IPS-20b (cell line): ENCODE measurements around the gene UGT1A7.

Experiments
- H3K27ac ChIP-seq: one replicate; pipeline ENCODE4 v1.5.1; 2013; ENCODE audit warnings: low read length
- H3K27me3 ChIP-seq: 2 replicates; pipeline ENCODE4 v1.6.1; 2013; ENCODE audit warnings: mild to moderate bottlenecking, low read length, inconsistent platforms; ENCODE audit not compliant: insufficient read depth
- H3K36me3 ChIP-seq: 2 replicates; pipeline ENCODE4 v1.6.1; 2013; ENCODE audit warnings: low read depth, mild to moderate bottlenecking, inconsistent platforms, low read length, moderate library complexity; ENCODE audit not compliant: insufficient read depth
- H3K4me1 ChIP-seq: 2 replicates; pipeline ENCODE4 v1.6.1; 2013; ENCODE audit warnings: mild to moderate bottlenecking, control low read depth, inconsistent platforms, low read length, moderate library complexity; ENCODE audit not compliant: insufficient read depth
- H3K4me3 ChIP-seq: 2 replicates; pipeline ENCODE4 v1.5.1; 2013; ENCODE audit warnings: mild to moderate bottlenecking, low read length, inconsistent platforms
- H3K9ac ChIP-seq: 2 replicates; pipeline ENCODE4 v1.6.1; 2013; ENCODE audit warnings: low read depth, mild to moderate bottlenecking, inconsistent platforms, low read length, moderate library complexity
- H3K9me3 ChIP-seq: 2 replicates; pipeline ENCODE4 v1.6.1; 2013; ENCODE audit warnings: mild to moderate bottlenecking, low read depth, low read length, inconsistent platforms; ENCODE audit not compliant: insufficient read depth

The UGT1A7 gene

DNA sequence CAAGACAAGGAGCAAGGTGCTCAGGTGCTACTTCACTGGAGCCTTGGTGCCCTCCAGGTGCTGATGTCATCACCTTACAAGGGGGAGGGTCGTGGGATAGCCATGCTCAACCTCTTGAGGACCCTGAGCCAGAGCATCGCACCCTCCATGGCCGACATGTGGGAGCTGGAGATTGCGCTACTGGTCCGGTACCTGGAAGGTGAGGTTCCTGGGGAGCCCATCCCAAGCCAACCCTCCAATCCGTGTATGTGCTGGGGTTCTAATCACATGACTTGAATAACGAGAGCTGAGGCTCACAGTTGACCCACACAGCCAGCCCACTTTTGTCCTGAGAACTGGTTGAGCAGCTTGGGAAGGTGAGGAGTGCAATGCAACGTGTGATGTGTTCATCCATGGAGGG is 122.3 kb downstream of the UGT1A7 start:
- Histone ChIP-seq H3K27ac (no peak overlapping the region), H3K4me1 (no peaks in the 10 kb centered on the region), H3K27me3 (no peaks in the 10 kb centered on the region)

DNA sequence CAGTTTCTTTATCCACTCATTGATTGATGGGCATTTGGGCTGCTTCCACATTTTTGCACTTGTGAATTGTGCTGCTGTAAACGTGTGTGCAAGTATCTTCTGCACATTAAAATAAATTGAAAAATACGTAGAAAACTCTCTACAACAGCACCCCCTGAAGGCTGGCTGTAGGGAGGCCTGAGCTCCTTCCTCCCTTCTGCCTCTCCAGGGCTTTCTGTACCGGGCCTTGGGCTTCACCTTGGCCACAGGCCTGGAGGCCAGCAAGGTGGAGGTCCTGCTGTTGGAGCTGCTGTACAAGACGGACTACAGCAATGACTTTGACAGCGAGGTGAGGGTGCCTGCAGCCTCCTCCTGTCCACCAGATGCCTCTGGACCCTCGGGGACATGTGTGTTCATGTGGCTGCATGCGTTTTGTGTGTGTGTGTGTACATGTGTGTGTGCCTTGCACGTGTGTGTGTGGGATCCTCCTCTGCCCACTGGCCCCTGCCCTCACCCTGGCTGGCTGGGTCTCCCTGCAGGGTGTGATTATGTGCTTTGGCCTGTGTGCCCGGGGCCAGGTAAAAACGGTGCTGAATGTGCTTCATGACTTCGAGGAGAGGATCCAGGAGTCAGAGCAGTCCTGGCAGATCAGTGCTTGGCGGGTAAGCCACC is 125.6 kb downstream of the UGT1A7 start:
- no peak overlapping the region for H3K9ac ChIP-seq
- no peak overlapping the region for H3K27ac ChIP-seq

More for the DNA sequence above, 122.3 kb downstream of the UGT1A7 start:
- no peaks in the 10 kb centered on the region for H3K9me3 ChIP-seq
- H3K36me3 ChIP-seq = no peaks in the 10 kb centered on the region
- H3K9ac ChIP-seq = no peak overlapping the region
- H3K4me3 ChIP-seq = no peak overlapping the region

DNA sequence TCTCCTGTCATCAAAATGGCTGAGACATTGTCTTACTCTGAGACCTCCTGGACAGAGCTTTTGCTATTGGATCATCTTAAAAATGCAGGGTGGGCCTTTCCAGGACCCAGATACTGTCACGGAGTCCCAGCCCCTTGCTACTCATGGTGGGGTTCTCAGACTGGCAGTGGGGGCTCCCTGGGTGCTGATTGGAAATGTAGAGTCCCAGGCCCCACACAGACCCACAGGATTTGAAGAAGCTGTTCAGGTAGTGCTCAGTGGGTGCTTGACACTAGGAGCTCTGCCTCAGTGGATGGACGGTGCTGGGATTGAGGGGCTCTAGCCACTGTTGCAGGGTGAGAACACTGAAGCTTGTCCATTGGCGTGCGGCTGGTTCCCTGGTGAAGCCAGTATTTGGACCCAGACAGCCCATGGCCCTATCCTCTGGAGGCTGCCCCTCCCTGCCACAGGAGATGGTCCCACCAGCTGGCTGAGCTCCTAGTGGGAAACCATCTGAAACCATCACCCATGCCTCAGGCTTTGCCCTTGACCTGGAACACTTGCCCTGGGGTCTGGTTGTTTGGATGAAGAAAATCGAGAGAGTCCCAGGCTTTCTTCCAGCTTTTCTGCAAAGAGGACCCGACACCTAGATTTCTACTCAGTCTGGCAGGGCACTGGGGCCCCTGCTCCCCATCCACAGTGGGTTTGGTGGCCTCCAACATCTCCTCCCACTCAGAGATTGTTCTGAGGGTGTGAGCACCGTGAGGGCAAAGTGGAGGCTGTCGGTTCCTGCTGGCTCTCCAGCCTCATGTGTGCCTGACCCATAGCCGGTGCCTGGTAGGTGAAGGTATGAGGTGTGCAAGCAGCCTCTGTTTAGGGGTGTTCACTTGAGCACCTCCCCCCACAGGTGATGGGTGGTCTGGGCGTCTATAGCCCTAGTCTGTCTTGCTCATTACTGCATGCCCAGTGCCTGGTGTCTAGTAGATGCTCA is 126.5 kb downstream of the UGT1A7 start:
- Histone ChIP-seq H3K9me3 (no peaks in the 10 kb centered on the region), H3K27ac (no peak overlapping the region), H3K27me3 (no peaks in the 10 kb centered on the region), H3K36me3 (no peaks in the 10 kb centered on the region), H3K4me1 (no peaks in the 10 kb centered on the region), H3K9ac (no peak overlapping the region), H3K4me3 (no peak overlapping the region)

More for the DNA sequence above, 125.6 kb downstream of the UGT1A7 start:
- no peaks in the 10 kb centered on the region for H3K9me3 ChIP-seq
- H3K36me3 ChIP-seq = no peaks in the 10 kb centered on the region
- H3K4me3 ChIP-seq = no peak overlapping the region
- H3K4me1 ChIP-seq = no peaks in the 10 kb centered on the region
- no peaks in the 10 kb centered on the region for H3K27me3 ChIP-seq

DNA sequence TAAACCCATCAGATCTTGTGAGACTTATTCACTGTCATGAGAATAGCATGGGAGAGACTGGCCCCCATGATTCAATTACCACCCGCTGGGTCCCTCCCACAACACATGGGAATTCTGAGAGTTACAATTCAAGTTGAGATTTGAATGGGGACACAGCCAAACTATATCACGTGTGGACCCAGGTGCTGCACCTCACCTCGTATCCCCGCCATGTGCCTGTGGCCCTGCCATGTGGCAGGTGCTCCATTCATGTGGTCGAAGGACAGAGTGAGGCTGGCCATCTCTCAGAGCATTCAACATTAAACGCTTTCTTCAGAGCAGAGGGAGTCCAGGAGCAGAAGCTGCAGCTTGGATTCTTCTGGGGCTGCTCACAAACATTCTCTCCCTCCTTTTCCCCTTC is 128.7 kb downstream of the UGT1A7 start:
- Histone ChIP-seq H3K27me3 (no peaks in the 10 kb centered on the region), H3K4me1 (no peaks in the 10 kb centered on the region), H3K36me3 (no peaks in the 10 kb centered on the region), H3K9ac (no peak overlapping the region), H3K9me3 (no peaks in the 10 kb centered on the region), H3K27ac (no peak overlapping the region), H3K4me3 (no peak overlapping the region)

DNA sequence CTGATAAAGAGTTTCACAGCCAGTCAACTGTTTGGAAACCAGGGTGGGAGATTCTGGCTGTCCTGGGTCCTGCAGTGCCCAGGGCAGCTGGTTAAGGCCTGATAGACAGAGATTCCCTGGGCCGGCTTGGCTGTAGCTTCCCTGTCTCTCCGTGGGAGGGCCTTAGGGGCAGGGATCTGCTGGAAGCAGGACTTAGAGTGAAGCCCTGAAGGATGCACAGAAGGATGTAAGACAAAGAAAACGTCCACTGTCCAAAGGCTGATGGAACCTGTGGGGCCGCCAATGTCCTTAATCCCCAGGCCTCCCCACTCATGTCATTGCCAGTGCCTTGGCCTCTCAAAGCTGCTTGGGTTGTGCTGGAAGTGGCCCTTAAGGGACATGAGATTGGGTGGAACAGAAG is 129.4 kb downstream of the UGT1A7 start:
- Histone ChIP-seq H3K9ac (no peak overlapping the region), H3K27me3 (no peaks in the 10 kb centered on the region), H3K4me3 (no peak overlapping the region), H3K4me1 (no peaks in the 10 kb centered on the region), H3K36me3 (no peaks in the 10 kb centered on the region), H3K9me3 (no peaks in the 10 kb centered on the region), H3K27ac (no peak overlapping the region)

DNA sequence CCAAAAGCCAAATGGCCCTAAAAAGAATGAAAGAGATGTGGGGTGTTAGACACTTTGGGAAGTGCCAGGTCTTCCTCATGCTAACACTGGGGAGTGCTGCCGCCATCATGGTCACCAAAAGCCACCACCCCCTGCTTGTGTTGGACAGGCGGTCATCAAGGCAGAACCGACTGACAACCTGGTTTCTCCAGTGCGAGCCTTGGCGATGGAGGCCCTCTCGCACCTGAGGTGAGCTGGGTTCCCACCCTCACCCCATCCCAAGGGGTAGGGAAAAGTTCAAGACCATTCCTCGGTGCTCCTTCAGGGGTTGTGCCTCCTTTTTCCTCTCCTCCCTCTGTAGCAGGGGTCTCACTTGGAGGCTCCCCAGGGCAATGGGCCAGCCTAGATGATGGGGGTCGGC is 130.0 kb downstream of the UGT1A7 start:
- no peaks in the 10 kb centered on the region for H3K9me3 ChIP-seq
- H3K36me3 ChIP-seq = no peaks in the 10 kb centered on the region
- no peak overlapping the region for H3K9ac ChIP-seq
- H3K4me1 ChIP-seq = no peaks in the 10 kb centered on the region
- H3K4me3 ChIP-seq = no peak overlapping the region
- H3K27me3 ChIP-seq = no peaks in the 10 kb centered on the region
- no peak overlapping the region for H3K27ac ChIP-seq

DNA sequence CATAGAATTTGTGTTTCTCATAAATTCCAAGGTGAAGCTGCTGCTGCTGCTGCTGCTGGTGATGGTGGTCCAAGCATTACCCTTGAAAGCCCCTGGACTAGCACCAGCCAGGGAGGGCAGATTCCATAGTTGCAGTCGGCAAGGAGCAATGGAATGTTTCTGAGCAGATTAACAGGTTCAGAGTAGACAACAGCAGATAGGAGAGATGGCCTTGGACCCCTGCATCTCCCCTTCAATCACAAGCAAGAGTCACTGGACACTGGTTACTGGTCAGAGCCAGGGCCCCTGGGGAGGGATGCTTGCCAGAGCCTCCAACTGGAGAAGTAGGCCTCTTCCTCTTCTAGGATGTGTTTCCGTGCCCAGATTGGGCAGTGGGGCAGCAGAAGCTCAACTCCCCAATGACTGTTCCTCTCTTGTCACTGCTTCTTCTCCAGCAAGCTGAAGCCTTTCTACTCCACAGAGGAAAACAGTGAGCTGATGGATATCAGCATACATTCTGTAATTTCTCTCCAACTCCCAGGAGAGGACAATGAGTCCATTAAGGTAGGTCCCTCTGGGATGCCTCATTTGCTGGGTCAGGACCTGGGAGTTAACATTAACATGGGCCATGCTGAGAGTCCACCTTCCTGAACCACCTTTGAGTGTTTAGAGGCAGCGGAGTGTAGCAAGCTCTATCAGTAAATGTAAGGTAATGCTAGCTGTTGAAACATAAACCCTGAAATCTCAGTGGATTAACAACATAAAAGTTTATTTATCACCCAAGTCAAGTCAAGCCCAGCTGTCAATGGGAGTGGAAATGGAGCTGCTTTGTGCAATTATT is 131.7 kb downstream of the UGT1A7 start:
- no peak overlapping the region for H3K27ac ChIP-seq
- H3K36me3 ChIP-seq = no peaks in the 10 kb centered on the region
- no peaks in the 10 kb centered on the region for H3K27me3 ChIP-seq
- H3K4me3 ChIP-seq = no peak overlapping the region
- no peak overlapping the region for H3K9ac ChIP-seq
- H3K4me1 ChIP-seq = no peaks in the 10 kb centered on the region
- no peaks in the 10 kb centered on the region for H3K9me3 ChIP-seq

DNA sequence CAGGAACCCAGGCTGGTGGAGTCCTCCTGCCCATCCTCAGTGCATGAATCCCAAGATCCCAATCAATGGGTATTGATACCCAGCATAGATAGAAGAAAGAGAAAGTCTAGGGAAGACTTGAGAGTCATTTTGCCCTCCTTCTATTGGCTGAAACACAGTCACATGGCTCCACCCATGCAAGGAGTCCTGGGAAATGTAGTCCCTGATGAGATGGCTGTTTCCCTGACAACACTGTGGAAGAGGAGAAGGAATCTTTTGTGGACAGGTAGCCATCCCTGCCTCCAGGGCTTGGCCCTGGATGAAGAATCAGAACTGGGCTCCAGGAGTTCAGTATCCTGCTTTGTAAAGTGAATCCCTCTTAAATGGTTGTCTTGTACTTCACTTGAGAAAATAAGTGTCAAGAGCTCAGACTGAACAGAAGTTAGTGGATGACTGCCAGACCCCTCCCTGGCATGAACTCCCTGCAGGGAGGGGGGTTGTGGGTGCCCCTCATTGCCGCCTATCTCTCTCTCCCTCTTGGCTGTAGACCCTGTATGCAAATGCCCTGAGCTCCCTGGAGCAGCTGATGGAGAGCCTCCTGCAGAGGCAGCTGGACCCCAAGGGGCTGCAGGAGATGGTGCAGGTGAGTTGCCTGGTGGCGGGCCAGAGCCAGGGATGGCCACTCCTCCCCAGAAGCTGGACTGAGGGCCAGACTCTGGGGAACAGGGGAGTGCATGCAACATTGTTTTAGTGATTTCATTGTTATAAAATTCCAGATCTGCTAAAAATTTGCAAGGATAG is 132.5 kb downstream of the UGT1A7 start:
- no peaks in the 10 kb centered on the region for H3K9me3 ChIP-seq
- H3K36me3 ChIP-seq = no peaks in the 10 kb centered on the region
- no peak overlapping the region for H3K9ac ChIP-seq
- no peak overlapping the region for H3K4me3 ChIP-seq
- no peaks in the 10 kb centered on the region for H3K27me3 ChIP-seq
- no peak overlapping the region for H3K27ac ChIP-seq
- H3K4me1 ChIP-seq = no peaks in the 10 kb centered on the region

DNA sequence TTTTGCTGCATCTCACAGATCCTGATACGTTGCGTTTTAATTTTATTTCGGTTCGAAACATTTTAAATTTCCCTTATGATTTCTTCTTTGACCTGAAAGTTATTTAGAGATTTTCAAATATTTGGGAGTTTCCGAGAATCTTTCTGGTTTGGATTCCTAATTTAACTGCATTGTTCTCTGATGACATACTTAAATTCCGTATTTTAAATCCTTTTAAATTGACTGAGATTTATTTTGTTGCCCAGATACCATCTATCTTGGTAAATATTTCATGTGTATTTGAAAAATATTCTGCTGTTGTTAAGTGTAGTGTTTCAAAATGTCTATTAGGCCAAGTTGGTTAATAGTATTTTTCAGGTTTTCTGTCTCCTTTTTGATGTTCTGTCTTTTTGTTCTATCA is 134.2 kb downstream of the UGT1A7 start:
- Histone ChIP-seq H3K4me3 (no peak overlapping the region), H3K27me3 (no peaks in the 10 kb centered on the region), H3K9ac (no peak overlapping the region), H3K27ac (no peak overlapping the region), H3K36me3 (no peaks in the 10 kb centered on the region), H3K4me1 (no peaks in the 10 kb centered on the region), H3K9me3 (no peaks in the 10 kb centered on the region)

DNA sequence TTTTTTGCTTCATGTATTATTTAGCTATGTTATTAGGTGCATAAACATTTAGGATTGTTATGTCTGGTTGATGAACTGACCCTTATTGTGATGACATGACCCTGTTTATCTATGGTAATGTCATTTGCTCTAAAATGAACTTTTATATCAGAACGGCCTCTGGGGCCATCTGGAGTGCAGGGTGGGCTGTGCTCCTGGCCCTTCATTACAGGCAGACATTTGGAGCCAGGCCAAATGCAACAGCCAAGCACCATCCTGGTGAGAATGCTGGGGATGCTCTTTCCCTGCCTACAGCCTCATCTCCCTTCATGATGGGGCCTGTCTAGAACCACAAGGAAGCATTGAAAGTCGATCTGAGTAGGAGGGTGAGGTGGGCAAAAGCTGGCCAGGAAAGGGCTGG is 134.6 kb downstream of the UGT1A7 start:
- H3K9ac ChIP-seq = no peak overlapping the region
- H3K27ac ChIP-seq = no peak overlapping the region

DNA sequence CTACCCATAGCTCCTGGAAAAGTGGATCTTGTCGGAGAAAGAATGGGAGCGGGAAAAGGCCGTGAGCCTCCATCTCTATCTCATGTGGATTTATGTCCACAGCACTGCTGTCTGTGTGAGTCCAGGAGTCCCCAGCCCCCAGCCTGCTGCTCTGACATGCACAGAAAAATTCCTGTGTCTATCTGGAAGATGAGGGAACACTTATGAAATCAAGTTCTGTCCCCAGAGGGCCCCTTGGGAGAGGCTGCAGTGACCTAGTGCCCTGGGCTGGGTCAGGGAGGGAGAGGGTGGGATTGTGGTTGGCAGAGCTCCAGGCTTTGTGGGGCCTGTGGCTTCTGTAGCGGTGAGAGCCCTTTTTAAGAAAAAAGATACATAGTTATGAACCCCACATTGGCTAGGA is 135.1 kb downstream of the UGT1A7 start:
- H3K36me3 ChIP-seq = no peaks in the 10 kb centered on the region
- no peaks in the 10 kb centered on the region for H3K9me3 ChIP-seq
- no peaks in the 10 kb centered on the region for H3K4me1 ChIP-seq
- no peaks in the 10 kb centered on the region for H3K27me3 ChIP-seq
- H3K9ac ChIP-seq = no peak overlapping the region
- H3K27ac ChIP-seq = no peak overlapping the region
- no peak overlapping the region for H3K4me3 ChIP-seq

More for the DNA sequence above, 134.6 kb downstream of the UGT1A7 start:
- H3K4me3 ChIP-seq = no peak overlapping the region
- no peaks in the 10 kb centered on the region for H3K4me1 ChIP-seq
- no peaks in the 10 kb centered on the region for H3K27me3 ChIP-seq
- H3K9me3 ChIP-seq = no peaks in the 10 kb centered on the region
- H3K36me3 ChIP-seq = no peaks in the 10 kb centered on the region
